IMR-90 (cell line): ENCODE results near the gene SV2B. TPM values are rescaled to one million over a fixed set of nuclear protein-coding genes. Genes with fewer than 3 reads are reported as not detected.

ENCODE experiments used
- ATAC-seq: fragments of 200-7000 bp; cut with Tn5 transposase; 2 replicates; pipeline ENCODE4 v1.9.1; 2020; ENCODE audit warnings: low read depth, mild to moderate bottlenecking, moderate library complexity
- BruUV-seq: library from RNA; stranded (reverse); fragments of 400-500 nt; replicated peaks from 2 replicates; lab custom pipeline; 2021; lab: Mats Ljungman, UMichigan
- CTCF ChIA-PET: fragments of 300-600 bp; formaldehyde crosslinking; extraction: SDS; loops from one replicate; lab custom pipeline; 2021; ENCODE audit warnings: antibody characterized with exemption; lab: Yijun Ruan, JAX
- POLR2A ChIA-PET: fragments of 300-600 bp; sonication (Branson Sonifier 250); formaldehyde crosslinking; loops from one replicate; lab custom pipeline; 2022; ENCODE audit warnings: antibody characterized with exemption; ENCODE audit not compliant: unreplicated experiment; lab: Charles Lee
- DNase-seq: peaks from one replicate; pipeline ENCODE4 v3.0.0; 2013
- H2AFZ ChIP-seq: replicated peaks from 2 replicates; pipeline ENCODE3; 2013; ENCODE audit warnings: low read length, mild to moderate bottlenecking; ENCODE audit not compliant: poor library complexity
- H2AK5ac ChIP-seq: 2 replicates; pipeline ENCODE4 v1.6.1; 2013; ENCODE audit warnings: low read depth, low read length, inconsistent platforms
- H2AK9ac ChIP-seq: replicated peaks from 2 replicates; pipeline ENCODE3; 2013; ENCODE audit warnings: mild to moderate bottlenecking, low read depth, low read length, moderate library complexity; ENCODE audit not compliant: poor library complexity
- H2BK120ac ChIP-seq: 2 replicates; pipeline ENCODE4 v1.6.1; 2013; ENCODE audit warnings: low read depth, low read length, inconsistent platforms
- H2BK15ac ChIP-seq: 3 replicates; pipeline ENCODE4 v1.6.1; 2013; ENCODE audit warnings: low read depth, low read length, inconsistent platforms
- H2BK20ac ChIP-seq: 2 replicates; pipeline ENCODE4 v1.6.1; 2013; ENCODE audit warnings: low read depth, mild to moderate bottlenecking, inconsistent platforms, low read length, moderate library complexity
- H2BK5ac ChIP-seq: 2 replicates; pipeline ENCODE4 v1.6.1; 2013; ENCODE audit warnings: mild to moderate bottlenecking, low read depth, low read length, inconsistent platforms; ENCODE audit not compliant: poor library complexity, severe bottlenecking
- H3K14ac ChIP-seq: replicated peaks from 2 replicates; pipeline ENCODE4 v1.6.1; 2013; ENCODE audit warnings: low read depth, low read length, inconsistent platforms
- H3K18ac ChIP-seq: 2 replicates; pipeline ENCODE4 v1.6.1; 2013; ENCODE audit warnings: low read depth, low read length, control low read depth
- H3K23ac ChIP-seq: 2 replicates; pipeline ENCODE4 v1.6.1; 2013; ENCODE audit warnings: low read depth, low read length, inconsistent platforms
- H3K27ac ChIP-seq: 2 replicates; pipeline ENCODE4 v1.5.1; 2013; ENCODE audit warnings: mild to moderate bottlenecking, control low read depth, low read length; ENCODE audit not compliant: insufficient read depth
- H3K27me3 ChIP-seq: 2 replicates; pipeline ENCODE4 v1.6.1; 2013; ENCODE audit warnings: low read length; ENCODE audit not compliant: control insufficient read depth, insufficient read depth
- H3K36me3 ChIP-seq: 2 replicates; pipeline ENCODE4 v1.6.1; 2013; ENCODE audit warnings: low read length, mixed read lengths; ENCODE audit not compliant: control insufficient read depth, insufficient read depth
- H3K4ac ChIP-seq: 2 replicates; pipeline ENCODE4 v1.6.1; 2013; ENCODE audit warnings: low read depth, low read length, inconsistent platforms
- H3K4me1 ChIP-seq: 2 replicates; pipeline ENCODE4 v1.6.1; 2013; ENCODE audit warnings: low read length, mixed read lengths; ENCODE audit not compliant: control insufficient read depth, insufficient read depth
- H3K4me2 ChIP-seq: 2 replicates; pipeline ENCODE4 v1.6.1; 2013; ENCODE audit warnings: low read depth, mild to moderate bottlenecking, control low read depth, low read length, moderate library complexity
- H3K4me3 ChIP-seq: 2 replicates; pipeline ENCODE4 v1.5.1; 2013; ENCODE audit warnings: low read depth, mild to moderate bottlenecking, control low read depth, low read length, moderate library complexity; ENCODE audit not compliant: insufficient read depth
- H3K56ac ChIP-seq: 2 replicates; pipeline ENCODE4 v1.6.1; 2013; ENCODE audit warnings: low read length, inconsistent platforms; ENCODE audit not compliant: insufficient read depth; ENCODE audit errors: extremely low read depth
- H3K79me1 ChIP-seq, 2 experiments: 2 replicates each; pipeline ENCODE4 v1.6.1; 2013; ENCODE audit warnings: low read length in 2 of 2, inconsistent platforms in 1 of 2, low read depth in 1 of 2
- H3K9ac ChIP-seq: 2 replicates; pipeline ENCODE4 v1.6.1; 2013; ENCODE audit warnings: low read depth, low read length, control low read depth
- H3K9me1 ChIP-seq: 2 replicates; pipeline ENCODE4 v1.6.1; 2013; ENCODE audit warnings: low read length, inconsistent platforms; ENCODE audit not compliant: insufficient read depth
- H3K9me3 ChIP-seq: 2 replicates; pipeline ENCODE4 v1.6.1; 2013; ENCODE audit warnings: low read length; ENCODE audit not compliant: control insufficient read depth, insufficient read depth
- H4K20me1 ChIP-seq: 2 replicates; pipeline ENCODE4 v1.6.1; 2013; ENCODE audit warnings: low read length, inconsistent platforms; ENCODE audit not compliant: insufficient read depth
- H4K5ac ChIP-seq: 2 replicates; pipeline ENCODE4 v1.6.1; 2013; ENCODE audit warnings: mild to moderate bottlenecking, low read depth, low read length, control low read depth
- H4K8ac ChIP-seq, 2 experiments: 2 replicates each; pipeline ENCODE4 v1.6.1; 2013; ENCODE audit warnings: low read depth in 2 of 2, low read length in 2 of 2, control low read depth in 1 of 2, inconsistent platforms in 1 of 2
- H4K91ac ChIP-seq: 2 replicates; pipeline ENCODE4 v1.6.1; 2013; ENCODE audit warnings: low read depth, low read length, inconsistent platforms; ENCODE audit not compliant: insufficient read depth
- BHLHE40 ChIP-seq: fragments of 150-350 bp; IDR thresholded peaks from 2 replicates; pipeline ENCODE4 v1.6.1; 2016; ENCODE audit warnings: mild to moderate bottlenecking, low read depth, low read length
- CEBPB ChIP-seq: IDR thresholded peaks from 2 replicates; pipeline ENCODE4 v1.6.1; 2012; ENCODE audit warnings: low read depth, low read length, improper control_type of control experiment
- CHD1 ChIP-seq: IDR thresholded peaks from 2 replicates; pipeline ENCODE4 v1.6.1; 2012; ENCODE audit warnings: low read depth, low read length, improper control_type of control experiment
- CTCF ChIP-seq: conservative IDR thresholded peaks from 2 replicates; pipeline ENCODE4 v1.5.1; 2012; ENCODE audit warnings: mild to moderate bottlenecking, low read depth, low read length, improper control_type of control experiment
- FOS ChIP-seq: fragments of 150-350 bp; IDR thresholded peaks from 2 replicates; pipeline ENCODE4 v1.6.1; 2016; ENCODE audit warnings: low read depth, low read length
- MAFK ChIP-seq: IDR thresholded peaks from 2 replicates; pipeline ENCODE4 v1.6.1; 2012; ENCODE audit warnings: low read depth, low read length, improper control_type of control experiment
- MAZ ChIP-seq: IDR thresholded peaks from 2 replicates; pipeline ENCODE4 v1.6.1; 2012; ENCODE audit warnings: low read depth, mild to moderate bottlenecking, low read length, improper control_type of control experiment, moderate library complexity, borderline replicate concordance
- MXI1 ChIP-seq: IDR thresholded peaks from 2 replicates; pipeline ENCODE4 v1.6.1; 2012; ENCODE audit warnings: low read depth, mild to moderate bottlenecking, low read length, moderate library complexity, borderline replicate concordance
- NFE2L2 ChIP-seq: fragments of 150-350 bp; IDR thresholded peaks from 2 replicates; pipeline ENCODE4 v1.6.1; 2016; ENCODE audit warnings: low read depth, mild to moderate bottlenecking, low read length
- POLR2A ChIP-seq: IDR thresholded peaks from 2 replicates; pipeline ENCODE4 v1.6.1; 2012; ENCODE audit warnings: mild to moderate bottlenecking, low read depth, low read length
- RAD21 ChIP-seq: IDR thresholded peaks from 2 replicates; pipeline ENCODE4 v1.6.1; 2012; ENCODE audit warnings: low read length, improper control_type of control experiment
- RCOR1 ChIP-seq: IDR thresholded peaks from 2 replicates; pipeline ENCODE4 v1.6.1; 2012; ENCODE audit warnings: mild to moderate bottlenecking, low read length, improper control_type of control experiment; ENCODE audit not compliant: insufficient replicate concordance
- RFX5 ChIP-seq: IDR thresholded peaks from 2 replicates; pipeline ENCODE4 v1.8.0; 2012; ENCODE audit warnings: low read depth, mild to moderate bottlenecking, low read length, moderate library complexity
- SMC3 ChIP-seq: fragments of 150-350 bp; IDR thresholded peaks from 2 replicates; pipeline ENCODE4 v1.6.1; 2016; ENCODE audit warnings: low read depth, mild to moderate bottlenecking, antibody characterized with exemption, low read length, moderate library complexity
- USF2 ChIP-seq: fragments of 150-350 bp; IDR thresholded peaks from 2 replicates; pipeline ENCODE4 v1.6.1; 2017; ENCODE audit warnings: mild to moderate bottlenecking, antibody characterized with exemption, low read length, low read depth
- WGBS, 2 experiments: methylation state at CpG; one replicate each; pipeline versions ENCODE4 v1.1.5 to v1.1.7; 2013; ENCODE audit warnings: missing lambda C conversion rate in 2 of 2; ENCODE audit not compliant: insufficient read length in 1 of 2; ENCODE audit errors: extremely low coverage in 2 of 2; 5-methylcytosine and 5-hydroxymethylcytosine counted together
- dilution Hi-C: fragments of 300-500 bp; cut with HindIII; formaldehyde crosslinking; loops from one replicate; pipeline ENCODE4 v1.14.3; 2018; ENCODE audit warnings: low sequenced_read_pairs; ENCODE audit not compliant: unreplicated experiment
- in situ Hi-C: fragments of 300-500 bp; cut with MboI; formaldehyde crosslinking; loops from 3 replicates; pipeline ENCODE4 v1.14.3; 2019; ENCODE audit warnings: low sequenced_read_pairs, inconsistent platforms, mixed read lengths
- intact Hi-C: fragments of 100-400 bp; cut with micrococcal nuclease; formaldehyde crosslinking; loops from 2 replicates; pipeline ENCODE4 v1.10.0; 2022
- polyA plus RNA-seq, 3 experiments: library from polyadenylated mRNA; depleted of rRNA; stranded (reverse); fragments of >200 nt; gene quantifications; 2 replicates each; pipeline ENCODE4 v1.2.3, GENCODE V29; 2012; ENCODE audit warnings: low replicate concordance in 1 of 3
- total RNA-seq: library from RNA; depleted of rRNA; stranded (reverse); fragments of >200 nt; gene quantifications from 2 replicates; pipeline ENCODE4 v1.2.3, GENCODE V29; 2012
- TF ChIP-seq, protein P1 (sequence below): fragments of 150-350 bp; IDR thresholded peaks from 2 replicates; pipeline ENCODE4 v1.6.1; 2016; ENCODE audit warnings: low read depth, mild to moderate bottlenecking, low read length, moderate library complexity, borderline replicate concordance

SV2B gene
- total and polyA plus RNA-seq, 2 of the 4 experiments (the other 2 are of a cell fraction) = not detected

DNA sequence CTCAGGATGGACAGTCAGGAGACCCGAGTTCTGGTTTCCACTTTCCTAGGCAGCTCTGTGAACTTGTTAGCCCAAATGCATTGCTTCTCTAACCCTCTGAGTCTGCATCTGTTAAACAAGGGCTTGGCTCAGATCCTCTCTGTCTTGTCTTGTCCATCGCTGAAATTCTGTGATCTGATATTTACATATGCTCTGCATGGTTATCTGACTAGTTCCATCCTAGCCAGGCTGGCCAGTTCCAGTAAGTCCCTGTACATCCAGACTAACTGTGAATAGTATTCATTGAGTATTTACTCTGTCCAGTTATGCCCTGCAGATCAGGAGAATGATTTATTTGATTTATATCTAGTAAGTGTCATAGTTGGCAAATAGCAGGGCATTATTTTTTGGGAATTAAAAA, 27.0 kb upstream of the SV2B start:
- DNase-seq (no peak), ATAC-seq (no peak)
- Histone ChIP-seq H4K91ac (no peak overlapping the region), H2AFZ (no peak overlapping the region), H4K5ac (no peak overlapping the region), H4K20me1 (no peaks in the 10 kb centered on the region), H2BK120ac (no peak overlapping the region), H4K8ac (no peak overlapping the region), H3K4me1 (no peaks in the 10 kb centered on the region), H3K4me3 (no peak overlapping the region), H3K4me2 (no peak overlapping the region), H3K36me3 (no peaks in the 10 kb centered on the region), H2AK9ac (no peak overlapping the region), H2BK5ac (no peak overlapping the region), H2AK5ac (no peak overlapping the region), H3K14ac (no peak overlapping the region), H3K79me1 (no peaks in the 10 kb centered on the region), H3K9ac (no peak overlapping the region), H3K4ac (no peak overlapping the region), H3K27ac (no peak overlapping the region), H3K18ac (no peak overlapping the region), H3K56ac (no peak overlapping the region), H3K27me3 (no peaks in the 10 kb centered on the region), H3K23ac (no peak overlapping the region), H3K9me1 (no peaks in the 10 kb centered on the region), H3K9me3 (no peaks in the 10 kb centered on the region), H2BK20ac (no peak overlapping the region), H2BK15ac (no peak overlapping the region)
- in situ Hi-C loops = no loop called here
- ChIA-PET POLR2A (no interaction called here), CTCF (no interaction called here)
- no peak for TF ChIP-seq CHD1
- TF ChIP-seq FOS = no peak
- no peak for TF ChIP-seq BHLHE40
- no peak for TF ChIP-seq POLR2A
- TF ChIP-seq MAFK = no peak
- TF ChIP-seq SMC3 = no peak
- no peak for TF ChIP-seq RCOR1
- no peak for TF ChIP-seq CTCF
- TF ChIP-seq MAZ = no peak
- TF ChIP-seq CEBPB = no peak
- TF ChIP-seq, protein P1, sequence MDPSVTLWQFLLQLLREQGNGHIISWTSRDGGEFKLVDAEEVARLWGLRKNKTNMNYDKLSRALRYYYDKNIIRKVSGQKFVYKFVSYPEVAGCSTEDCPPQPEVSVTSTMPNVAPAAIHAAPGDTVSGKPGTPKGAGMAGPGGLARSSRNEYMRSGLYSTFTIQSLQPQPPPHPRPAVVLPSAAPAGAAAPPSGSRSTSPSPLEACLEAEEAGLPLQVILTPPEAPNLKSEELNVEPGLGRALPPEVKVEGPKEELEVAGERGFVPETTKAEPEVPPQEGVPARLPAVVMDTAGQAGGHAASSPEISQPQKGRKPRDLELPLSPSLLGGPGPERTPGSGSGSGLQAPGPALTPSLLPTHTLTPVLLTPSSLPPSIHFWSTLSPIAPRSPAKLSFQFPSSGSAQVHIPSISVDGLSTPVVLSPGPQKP = no peak
- no peak for TF ChIP-seq RAD21
- TF ChIP-seq RFX5 = no peak
- TF ChIP-seq MXI1 = no peak
- no peak for TF ChIP-seq USF2
- no peak for TF ChIP-seq NFE2L2
- intact Hi-C loops = no loop called here
- dilution Hi-C loops = loop anchor here (25.0 kb wide), 1 partner anchor 189 kb away; no protein-coding TSS in a partner anchor
- no TSS peak for BruUV-seq
- no CpG with 5 or more reads among the region's 2 CpGs for WGBS, 2 experiments
